DOHH2 (cell line): Measurements from ENCODE around the gene FLVCR1.

Experiments used
- CTCF ChIP-seq: fragments of 200-600 bp; sonication (generic); IDR thresholded peaks from one replicate; pipeline ENCODE4 v1.5.1; 2014; ENCODE audit warnings: antibody characterized with exemption, mild to moderate bottlenecking, low read depth, low read length; ENCODE audit not compliant: poor library complexity, severe bottlenecking
- EZH2phosphoT487 ChIP-seq: fragments of 200-600 bp; sonication (generic); IDR thresholded peaks from 2 replicates; pipeline ENCODE4 v1.6.1; 2017; ENCODE audit warnings: borderline replicate concordance, mild to moderate bottlenecking, antibody characterized with exemption, low read length, moderate library complexity, mixed read lengths

GRCh38 chr1:212867192-212867591 lies 9.1 kb downstream of the FLVCR1 start:
- TF ChIP-seq CTCF (no peak), EZH2phosphoT487 (no peak)
